Liver (tissue), 9 donors: ENCODE measurements around the gene MR1. TPM values are rescaled to one million over a fixed set of nuclear protein-coding genes. Genes with fewer than 3 reads are reported as not detected.

Experiments
- DNase-seq: peaks from one replicate; pipeline ENCODE4 v3.0.0-alpha.2; 2017; ENCODE audit warnings: low spot score
- H3K27ac ChIP-seq, 2 donors: one replicate each; pipeline ENCODE4 v1.7.0; 2013; ENCODE audit warnings: inconsistent platforms in 2 of 2, low read length in 2 of 2, control low read depth in 1 of 2, low read depth in 1 of 2, mild to moderate bottlenecking in 1 of 2
- H3K27me3 ChIP-seq, 4 donors: one replicate each; pipeline versions ENCODE4 v1.6.1 to v1.7.0; 2013; ENCODE audit warnings: low read length in 3 of 4, inconsistent platforms in 1 of 4, mild to moderate bottlenecking in 1 of 4, moderate library complexity in 1 of 4; ENCODE audit not compliant: control insufficient read depth in 4 of 4, insufficient read depth in 4 of 4
- H3K36me3 ChIP-seq, 4 donors: one replicate each; pipeline versions ENCODE4 v1.6.1 to v1.7.0; 2013; ENCODE audit warnings: low read length in 3 of 4, mild to moderate bottlenecking in 3 of 4, low read depth in 1 of 4, moderate library complexity in 1 of 4; ENCODE audit not compliant: control insufficient read depth in 4 of 4, insufficient read depth in 3 of 4
- H3K4me1 ChIP-seq, 4 donors: one replicate each; pipeline versions ENCODE4 v1.6.1 to v1.7.0; 2013; ENCODE audit warnings: low read length in 3 of 4, mild to moderate bottlenecking in 3 of 4, moderate library complexity in 1 of 4; ENCODE audit not compliant: control insufficient read depth in 4 of 4, insufficient read depth in 4 of 4
- H3K4me3 ChIP-seq, 3 donors: one replicate each; pipeline versions ENCODE4 v1.6.1 to v1.7.0; 2013; ENCODE audit warnings: low read length in 3 of 3, control low read depth in 1 of 3, low read depth in 1 of 3, mild to moderate bottlenecking in 1 of 3
- H3K9ac ChIP-seq, 2 donors: one replicate each; pipeline ENCODE4 v1.7.0; 2013; ENCODE audit warnings: low read length in 2 of 2, mild to moderate bottlenecking in 2 of 2, moderate library complexity in 2 of 2, control low read depth in 1 of 2, low read depth in 1 of 2
- H3K9me3 ChIP-seq, 4 donors: one replicate each; pipeline versions ENCODE4 v1.6.1 to v1.7.0; 2013; ENCODE audit warnings: low read length in 3 of 4; ENCODE audit not compliant: control insufficient read depth in 4 of 4
- EGR1 ChIP-seq, 2 donors: IDR thresholded peaks; 2 replicates each; pipeline ENCODE4 v1.6.1; 2016 to 2018; ENCODE audit warnings: antibody characterized with exemption in 2 of 2, low read depth in 2 of 2
- FOXA2 ChIP-seq: IDR thresholded peaks from 2 replicates; pipeline ENCODE4 v1.6.1; 2016; ENCODE audit warnings: antibody characterized with exemption
- GABPA ChIP-seq, 2 donors: IDR thresholded peaks in 1 of 2; conservative IDR thresholded peaks in 1 of 2; 2 replicates each; pipeline ENCODE4 v1.6.1; 2016; ENCODE audit warnings: antibody characterized with exemption in 2 of 2, mild to moderate bottlenecking in 1 of 2, moderate library complexity in 1 of 2
- HNF4A ChIP-seq, 2 donors: conservative IDR thresholded peaks; 2 replicates each; pipeline ENCODE4 v1.6.1; 2016; ENCODE audit warnings: antibody characterized with exemption in 2 of 2, mild to moderate bottlenecking in 2 of 2
- HNF4G ChIP-seq: IDR thresholded peaks from 2 replicates; pipeline ENCODE4 v1.6.1; 2016; ENCODE audit warnings: antibody characterized with exemption
- JUND ChIP-seq, 2 donors: IDR thresholded peaks; 2 replicates each; pipeline ENCODE4 v1.6.1; 2016; ENCODE audit warnings: antibody characterized with exemption in 2 of 2
- NR2F2 ChIP-seq: IDR thresholded peaks from 2 replicates; pipeline ENCODE4 v1.6.1; 2016; ENCODE audit warnings: antibody characterized with exemption
- RAD21 ChIP-seq, 2 donors: IDR thresholded peaks; 2 replicates each; pipeline ENCODE4 v1.6.1; 2016; ENCODE audit warnings: antibody characterized with exemption in 2 of 2, mild to moderate bottlenecking in 2 of 2
- SP1 ChIP-seq: IDR thresholded peaks from 2 replicates; pipeline ENCODE4 v1.6.1; 2018; ENCODE audit warnings: antibody characterized with exemption, mild to moderate bottlenecking
- YY1 ChIP-seq: IDR thresholded peaks from 2 replicates; pipeline ENCODE4 v1.6.1; 2016; ENCODE audit warnings: antibody characterized with exemption, mild to moderate bottlenecking
- WGBS: extraction: QIAGEN DNeasy Blood & Tissue Kit; methylation state at CpG from one replicate; pipeline ENCODE4 v1.1.7; 2013; 5-methylcytosine and 5-hydroxymethylcytosine counted together
- polyA plus RNA-seq, 2 donors: library from polyadenylated mRNA; stranded (reverse) in 1 of 2; unstranded in 1 of 2; fragments of 200-250 nt in 1 of 2; fragments of >200 nt in 1 of 2; fragmentation: Nextera tagmentation in 1 of 2; extraction: Ambion mirVana in 1 of 2; gene quantifications; one replicate each; pipeline versions ENCODE4 v1.2.1 to v1.2.3, GENCODE V29; 2013 to 2015
- total RNA-seq, 2 donors: library from RNA; depleted of rRNA; stranded (reverse); fragments of >200 nt; gene quantifications; one replicate each; pipeline ENCODE4 v1.2.3, GENCODE V29; 2014
- TF ChIP-seq, protein P1 (sequence below): IDR thresholded peaks from 2 replicates; pipeline ENCODE4 v1.6.1; 2016; ENCODE audit warnings: antibody characterized with exemption
- TF ChIP-seq, protein P2 (sequence below): IDR thresholded peaks from 2 replicates; pipeline ENCODE4 v1.6.1; 2016; ENCODE audit warnings: antibody characterized with exemption
- TF ChIP-seq, protein P3 (sequence below): IDR thresholded peaks from 2 replicates; pipeline ENCODE4 v1.6.1; 2016; ENCODE audit warnings: antibody characterized with exemption, mild to moderate bottlenecking
- TF ChIP-seq, protein P4 (sequence below): fragments of 150-350 bp; IDR thresholded peaks from 2 replicates; pipeline ENCODE4 v1.5.1; 2017; ENCODE audit warnings: improper control_type of control experiment, low read depth, low read length; ENCODE audit not compliant: missing input control
- donor health status: healthy.
- donor health status: healthy.
- donor health status: healthy.
- donor health status: healthy.
- donor health status: healthy.

Gene MR1
- total and polyA plus RNA-seq, 4 donors: 5.5 to 8.1 (median 6.1) TPM

DNA sequence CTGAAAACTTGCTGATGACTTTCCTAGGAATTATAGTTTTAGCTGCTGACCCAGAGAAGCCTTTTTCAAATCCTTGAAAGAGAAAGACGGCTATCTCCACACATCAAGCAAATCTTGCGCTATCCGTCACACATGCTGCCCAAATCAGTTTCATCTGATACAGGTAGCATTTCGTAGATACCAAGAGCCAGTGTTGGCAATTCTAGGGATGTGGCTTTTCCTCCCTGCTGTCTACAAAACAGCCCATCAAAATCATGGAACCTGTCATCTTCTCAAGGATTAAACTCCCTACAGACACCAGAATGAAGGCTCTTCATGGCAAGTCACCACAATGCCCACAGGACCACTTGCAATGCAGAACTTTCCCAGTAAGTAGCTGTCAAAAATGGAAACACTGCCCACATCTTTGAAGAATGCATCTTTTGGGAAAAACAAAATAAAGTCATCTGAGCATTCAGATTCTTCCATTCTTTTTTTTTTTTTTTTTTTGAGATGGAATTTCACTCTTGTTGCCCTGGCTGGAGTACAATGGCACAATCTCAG lies 21.5 kb upstream of the MR1 start:
- no peak for DNase-seq
- Histone ChIP-seq H3K4me3 (no peak overlapping the region), H3K27me3 (no peaks in the 10 kb centered on the region), H3K9me3 (no peaks in the 10 kb centered on the region), H3K36me3 (no peaks in the 10 kb centered on the region), H3K27ac (no peak overlapping the region), H3K4me1 (no peaks in the 10 kb centered on the region), H3K9ac (no peak overlapping the region)
- 98% methylated on average over 4 of the region's 4 CpGs for WGBS
- TF ChIP-seq HNF4G (no peak), FOXA2 (no peak), HNF4A (conservative IDR thresholded peaks at IDR 0.05) (no peak), EGR1 (IDR thresholded peaks at IDR 0.05; ENCODE audit: low read depth in 2 of 2) (no peak), JUND (IDR thresholded peaks at IDR 0.05) (no peak), GABPA (IDR thresholded peaks at IDR 0.05 in 1 of 2, conservative IDR thresholded peaks at IDR 0.05 in 1 of 2) (no peak), SP1 (no peak), NR2F2 (no peak), YY1 (no peak)
- TF ChIP-seq, protein P1, sequence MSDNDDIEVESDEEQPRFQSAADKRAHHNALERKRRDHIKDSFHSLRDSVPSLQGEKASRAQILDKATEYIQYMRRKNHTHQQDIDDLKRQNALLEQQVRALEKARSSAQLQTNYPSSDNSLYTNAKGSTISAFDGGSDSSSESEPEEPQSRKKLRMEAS: no peak
- TF ChIP-seq, protein P2, sequence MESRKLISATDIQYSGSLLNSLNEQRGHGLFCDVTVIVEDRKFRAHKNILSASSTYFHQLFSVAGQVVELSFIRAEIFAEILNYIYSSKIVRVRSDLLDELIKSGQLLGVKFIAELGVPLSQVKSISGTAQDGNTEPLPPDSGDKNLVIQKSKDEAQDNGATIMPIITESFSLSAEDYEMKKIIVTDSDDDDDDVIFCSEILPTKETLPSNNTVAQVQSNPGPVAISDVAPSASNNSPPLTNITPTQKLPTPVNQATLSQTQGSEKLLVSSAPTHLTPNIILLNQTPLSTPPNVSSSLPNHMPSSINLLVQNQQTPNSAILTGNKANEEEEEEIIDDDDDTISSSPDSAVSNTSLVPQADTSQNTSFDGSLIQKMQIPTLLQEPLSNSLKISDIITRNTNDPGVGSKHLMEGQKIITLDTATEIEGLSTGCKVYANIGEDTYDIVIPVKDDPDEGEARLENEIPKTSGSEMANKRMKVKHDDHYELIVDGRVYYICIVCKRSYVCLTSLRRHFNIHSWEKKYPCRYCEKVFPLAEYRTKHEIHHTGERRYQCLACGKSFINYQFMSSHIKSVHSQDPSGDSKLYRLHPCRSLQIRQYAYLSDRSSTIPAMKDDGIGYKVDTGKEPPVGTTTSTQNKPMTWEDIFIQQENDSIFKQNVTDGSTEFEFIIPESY: no peak
- TF ChIP-seq, protein P3, sequence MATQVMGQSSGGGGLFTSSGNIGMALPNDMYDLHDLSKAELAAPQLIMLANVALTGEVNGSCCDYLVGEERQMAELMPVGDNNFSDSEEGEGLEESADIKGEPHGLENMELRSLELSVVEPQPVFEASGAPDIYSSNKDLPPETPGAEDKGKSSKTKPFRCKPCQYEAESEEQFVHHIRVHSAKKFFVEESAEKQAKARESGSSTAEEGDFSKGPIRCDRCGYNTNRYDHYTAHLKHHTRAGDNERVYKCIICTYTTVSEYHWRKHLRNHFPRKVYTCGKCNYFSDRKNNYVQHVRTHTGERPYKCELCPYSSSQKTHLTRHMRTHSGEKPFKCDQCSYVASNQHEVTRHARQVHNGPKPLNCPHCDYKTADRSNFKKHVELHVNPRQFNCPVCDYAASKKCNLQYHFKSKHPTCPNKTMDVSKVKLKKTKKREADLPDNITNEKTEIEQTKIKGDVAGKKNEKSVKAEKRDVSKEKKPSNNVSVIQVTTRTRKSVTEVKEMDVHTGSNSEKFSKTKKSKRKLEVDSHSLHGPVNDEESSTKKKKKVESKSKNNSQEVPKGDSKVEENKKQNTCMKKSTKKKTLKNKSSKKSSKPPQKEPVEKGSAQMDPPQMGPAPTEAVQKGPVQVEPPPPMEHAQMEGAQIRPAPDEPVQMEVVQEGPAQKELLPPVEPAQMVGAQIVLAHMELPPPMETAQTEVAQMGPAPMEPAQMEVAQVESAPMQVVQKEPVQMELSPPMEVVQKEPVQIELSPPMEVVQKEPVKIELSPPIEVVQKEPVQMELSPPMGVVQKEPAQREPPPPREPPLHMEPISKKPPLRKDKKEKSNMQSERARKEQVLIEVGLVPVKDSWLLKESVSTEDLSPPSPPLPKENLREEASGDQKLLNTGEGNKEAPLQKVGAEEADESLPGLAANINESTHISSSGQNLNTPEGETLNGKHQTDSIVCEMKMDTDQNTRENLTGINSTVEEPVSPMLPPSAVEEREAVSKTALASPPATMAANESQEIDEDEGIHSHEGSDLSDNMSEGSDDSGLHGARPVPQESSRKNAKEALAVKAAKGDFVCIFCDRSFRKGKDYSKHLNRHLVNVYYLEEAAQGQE: no peak
- TF ChIP-seq, protein P4, sequence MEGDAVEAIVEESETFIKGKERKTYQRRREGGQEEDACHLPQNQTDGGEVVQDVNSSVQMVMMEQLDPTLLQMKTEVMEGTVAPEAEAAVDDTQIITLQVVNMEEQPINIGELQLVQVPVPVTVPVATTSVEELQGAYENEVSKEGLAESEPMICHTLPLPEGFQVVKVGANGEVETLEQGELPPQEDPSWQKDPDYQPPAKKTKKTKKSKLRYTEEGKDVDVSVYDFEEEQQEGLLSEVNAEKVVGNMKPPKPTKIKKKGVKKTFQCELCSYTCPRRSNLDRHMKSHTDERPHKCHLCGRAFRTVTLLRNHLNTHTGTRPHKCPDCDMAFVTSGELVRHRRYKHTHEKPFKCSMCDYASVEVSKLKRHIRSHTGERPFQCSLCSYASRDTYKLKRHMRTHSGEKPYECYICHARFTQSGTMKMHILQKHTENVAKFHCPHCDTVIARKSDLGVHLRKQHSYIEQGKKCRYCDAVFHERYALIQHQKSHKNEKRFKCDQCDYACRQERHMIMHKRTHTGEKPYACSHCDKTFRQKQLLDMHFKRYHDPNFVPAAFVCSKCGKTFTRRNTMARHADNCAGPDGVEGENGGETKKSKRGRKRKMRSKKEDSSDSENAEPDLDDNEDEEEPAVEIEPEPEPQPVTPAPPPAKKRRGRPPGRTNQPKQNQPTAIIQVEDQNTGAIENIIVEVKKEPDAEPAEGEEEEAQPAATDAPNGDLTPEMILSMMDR: no peak

DNA sequence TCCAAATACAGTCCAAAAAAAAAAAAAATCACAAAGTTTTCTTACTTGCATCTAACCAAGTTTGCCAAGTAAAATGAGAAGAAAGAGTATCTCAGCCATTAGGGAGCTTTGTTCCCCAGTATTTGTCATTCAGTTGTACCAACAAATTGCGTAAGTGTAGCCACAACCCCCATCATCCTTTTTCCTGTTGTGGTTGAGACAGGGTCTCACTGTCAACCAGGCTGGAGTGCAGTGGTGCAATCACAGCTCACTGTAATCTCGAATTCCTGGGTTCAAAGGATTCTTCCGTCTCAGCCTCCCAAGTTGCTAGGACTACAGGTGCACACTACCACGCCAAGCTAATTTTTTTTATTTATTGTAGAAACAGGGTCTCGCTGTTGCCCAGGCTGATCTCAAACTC lies 20.6 kb upstream of the MR1 start:
- DNase-seq: no peak
- no peaks in the 10 kb centered on the region for H3K4me1 ChIP-seq
- no peaks in the 10 kb centered on the region for H3K27me3 ChIP-seq
- no peaks in the 10 kb centered on the region for H3K36me3 ChIP-seq
- H3K27ac ChIP-seq: no peak overlapping the region
- no peaks in the 10 kb centered on the region for H3K9me3 ChIP-seq
- WGBS: 79% methylated on average over 5 of the region's 5 CpGs
- H3K9ac ChIP-seq: no peak overlapping the region
- no peak overlapping the region for H3K4me3 ChIP-seq
- no peak for TF ChIP-seq EGR1 (IDR thresholded peaks at IDR 0.05; ENCODE audit: low read depth in 2 of 2)
- TF ChIP-seq, protein P1: no peak
- TF ChIP-seq RAD21 (IDR thresholded peaks at IDR 0.05): no peak
- TF ChIP-seq HNF4G: no peak
